NT2/D1 (cell line): ENCODE data around the gene BSG.
"Not testable (repeated sequence)": the region's sequence is repeated elsewhere in the genome, so short reads cannot be mapped to it uniquely, and the experiment has no call there.

Source experiments
- SUZ12 ChIP-seq: IDR thresholded peaks from 2 replicates; pipeline ENCODE4 v1.6.1; 2011; ENCODE audit not compliant: insufficient read length, insufficient read depth; ENCODE audit errors: extremely low read depth
- ZNF274 ChIP-seq: IDR thresholded peaks from 2 replicates; pipeline ENCODE4 v1.6.1; 2011; ENCODE audit warnings: mild to moderate bottlenecking, low read depth, low read length

- not testable (repeated sequence) for TF ChIP-seq ZNF274, SUZ12
Measured at GRCh38 chr19:603779-604178, 31.4 kb downstream of the BSG start.
